ENCODE results near the gene HOXB3. TPM values are rescaled to one million over a fixed set of nuclear protein-coding genes. Genes with fewer than 3 reads are reported as not detected.

Gene HOXB3
- polyA plus RNA-seq, 1 donor from 2014 or later = not detected

- Histone ChIP-seq H4K20me1 (ENCODE audit: insufficient read depth) (no peaks in the 10 kb centered on the region), H3K27me3 (ENCODE audit: insufficient read depth, low read depth, low read length) (peaks cover 100% of the 10 kb centered on the region)
These were observed 11.1 kb upstream of the HOXB3 start for GRCh38 chr17:48601207-48601538.

GRCh38 chr17:48600244-48601098 lies 10.4 kb upstream of the HOXB3 start:
- Histone ChIP-seq H3K9me2 (ENCODE audit: insufficient read depth, low read length) (no peaks in the 10 kb centered on the region), H3F3A (ENCODE audit: insufficient read depth, low read length, poor library complexity, severe bottlenecking) (no peaks in the 10 kb centered on the region), H3K9ac (ENCODE audit: low read length) (no peak overlapping the region), H4K20me1 (ENCODE audit: insufficient read depth) (no peaks in the 10 kb centered on the region), H3K4me3 (ENCODE audit: low read length) (no peak overlapping the region), H3K27me3 (ENCODE audit: insufficient read depth, low read depth, low read length) (peaks cover 100% of the 10 kb centered on the region), H3K79me2 (replicated peaks; ENCODE audit: insufficient read depth, low read length) (no peaks in the 10 kb centered on the region), H3K36me3 (ENCODE audit: insufficient read depth, low read length) (no peaks in the 10 kb centered on the region), H3K27ac (ENCODE audit: low read length) (no peak overlapping the region), H3K4me2 (ENCODE audit: low read length) (no peak overlapping the region), H2AFZ (ENCODE audit: low read depth, low read length) (no peak overlapping the region), H3K9me3 (ENCODE audit: low read length) (peaks cover 25% of the 10 kb centered on the region)
- no peak for TF ChIP-seq EP300 (conservative IDR thresholded peaks at IDR 0.05; ENCODE audit: poor library complexity, severe bottlenecking)
- TF ChIP-seq SMC3 (conservative IDR thresholded peaks at IDR 0.05; ENCODE audit: poor library complexity) = no peak
- TF ChIP-seq TAF1 (IDR thresholded peaks at IDR 0.05; ENCODE audit: low read depth) = no peak

More at GRCh38 chr17:48601207-48601538, 11.1 kb upstream of the HOXB3 start:
- Histone ChIP-seq H3F3A (ENCODE audit: insufficient read depth, low read length, poor library complexity, severe bottlenecking) (no peaks in the 10 kb centered on the region), H3K4me2 (ENCODE audit: low read length) (no peak overlapping the region), H3K9me2 (ENCODE audit: insufficient read depth, low read length) (no peaks in the 10 kb centered on the region), H3K27ac (ENCODE audit: low read length) (no peak overlapping the region), H3K79me2 (replicated peaks; ENCODE audit: insufficient read depth, low read length) (no peaks in the 10 kb centered on the region), H3K9ac (ENCODE audit: low read length) (no peak overlapping the region), H3K9me3 (ENCODE audit: low read length) (peaks cover 27% of the 10 kb centered on the region), H3K4me3 (ENCODE audit: low read length) (no peak overlapping the region), H3K36me3 (ENCODE audit: insufficient read depth, low read length) (no peaks in the 10 kb centered on the region), H2AFZ (ENCODE audit: low read depth, low read length) (no peak overlapping the region)
- TF ChIP-seq EZH2 (IDR thresholded peaks at IDR 0.05; ENCODE audit: borderline replicate concordance, insufficient read depth, low read length, poor library complexity, severe bottlenecking) = no peak
- no peak for TF ChIP-seq RAD21 (conservative IDR thresholded peaks at IDR 0.05)
- TF ChIP-seq TAF1 (IDR thresholded peaks at IDR 0.05; ENCODE audit: low read depth) = no peak
- TF ChIP-seq POLR2AphosphoS5 (IDR thresholded peaks at IDR 0.05) = no peak
- no peak for TF ChIP-seq REST (IDR thresholded peaks at IDR 0.05; ENCODE audit: borderline replicate concordance)
- no peak for TF ChIP-seq EP300 (conservative IDR thresholded peaks at IDR 0.05; ENCODE audit: poor library complexity, severe bottlenecking)
- no peak for TF ChIP-seq CTCF (IDR thresholded peaks at IDR 0.05; ENCODE audit: poor library complexity, severe bottlenecking)
- no peak for TF ChIP-seq MXI1 (conservative IDR thresholded peaks at IDR 0.05; ENCODE audit: poor library complexity, severe bottlenecking)
- TF ChIP-seq SMC3 (conservative IDR thresholded peaks at IDR 0.05; ENCODE audit: poor library complexity) = no peak

Measured in neural cell (in vitro differentiated cells).